Measurements from ENCODE around the gene GMIP.
A peak's percentile ranks its signal among the peaks of the same experiment; 100 is the strongest.

GMIP gene

DNA sequence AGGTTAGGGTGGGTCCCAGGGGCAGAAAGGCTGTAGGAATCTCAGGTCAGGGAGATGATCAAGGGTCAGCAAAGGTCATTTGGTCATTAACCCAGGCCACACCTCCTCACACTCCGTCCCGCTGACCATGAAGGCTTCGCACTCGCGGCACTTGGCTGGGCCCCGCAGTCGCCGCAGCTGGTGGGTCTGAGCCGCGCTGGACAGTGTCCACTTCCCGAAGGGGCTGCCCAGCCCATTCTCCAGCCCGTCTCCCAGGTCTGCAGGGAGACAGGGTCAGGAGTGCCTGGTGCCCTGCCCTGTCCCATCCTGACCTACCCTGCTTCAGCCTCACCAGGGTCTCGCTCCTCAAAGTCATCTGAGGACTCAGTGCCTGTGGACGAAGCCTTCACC lies 8.1 kb downstream of the GMIP start:
- no peak for DNase-seq (ENCODE audit: low spot score)

DNA sequence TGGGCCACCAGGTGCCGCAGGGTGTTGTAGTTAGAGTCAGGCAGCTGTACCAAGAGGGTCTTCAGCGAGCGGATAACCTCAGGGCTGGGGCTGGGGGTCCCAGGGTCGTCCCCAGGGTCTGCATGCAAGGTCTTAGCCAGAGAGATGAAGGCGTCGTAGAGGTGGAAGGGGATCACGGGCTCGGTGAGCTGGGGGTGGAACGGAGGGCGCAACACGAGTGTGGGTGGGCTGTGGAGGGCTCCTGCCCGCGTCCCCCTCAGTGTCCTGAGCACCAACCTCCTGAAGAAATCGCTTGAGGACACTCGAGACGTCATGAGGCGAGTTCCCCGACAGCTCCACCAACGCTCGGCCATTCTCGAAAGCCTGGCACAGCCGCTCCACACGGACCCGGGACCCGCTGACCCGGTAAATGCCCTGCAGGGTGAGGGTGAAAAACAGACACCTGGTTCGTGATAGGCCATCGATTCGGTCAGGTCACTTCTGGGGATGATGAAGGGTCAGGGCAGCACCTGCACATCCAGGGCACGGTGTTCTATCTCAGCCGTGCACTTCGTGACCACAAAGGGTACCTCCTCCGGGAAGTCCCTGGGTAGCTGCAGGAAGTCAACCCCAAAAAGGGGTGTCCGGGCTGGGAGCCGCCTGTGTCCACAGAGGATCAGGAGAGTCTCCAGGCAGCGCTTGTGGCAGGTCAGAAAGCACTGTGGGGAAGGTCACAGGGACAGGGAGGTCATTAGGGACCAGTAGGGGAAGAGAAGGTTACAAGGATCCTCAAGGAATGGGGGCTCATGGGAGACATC lies 8.7 kb downstream of the GMIP start:
- DNase-seq (ENCODE audit: low spot score), result no peak

DNA sequence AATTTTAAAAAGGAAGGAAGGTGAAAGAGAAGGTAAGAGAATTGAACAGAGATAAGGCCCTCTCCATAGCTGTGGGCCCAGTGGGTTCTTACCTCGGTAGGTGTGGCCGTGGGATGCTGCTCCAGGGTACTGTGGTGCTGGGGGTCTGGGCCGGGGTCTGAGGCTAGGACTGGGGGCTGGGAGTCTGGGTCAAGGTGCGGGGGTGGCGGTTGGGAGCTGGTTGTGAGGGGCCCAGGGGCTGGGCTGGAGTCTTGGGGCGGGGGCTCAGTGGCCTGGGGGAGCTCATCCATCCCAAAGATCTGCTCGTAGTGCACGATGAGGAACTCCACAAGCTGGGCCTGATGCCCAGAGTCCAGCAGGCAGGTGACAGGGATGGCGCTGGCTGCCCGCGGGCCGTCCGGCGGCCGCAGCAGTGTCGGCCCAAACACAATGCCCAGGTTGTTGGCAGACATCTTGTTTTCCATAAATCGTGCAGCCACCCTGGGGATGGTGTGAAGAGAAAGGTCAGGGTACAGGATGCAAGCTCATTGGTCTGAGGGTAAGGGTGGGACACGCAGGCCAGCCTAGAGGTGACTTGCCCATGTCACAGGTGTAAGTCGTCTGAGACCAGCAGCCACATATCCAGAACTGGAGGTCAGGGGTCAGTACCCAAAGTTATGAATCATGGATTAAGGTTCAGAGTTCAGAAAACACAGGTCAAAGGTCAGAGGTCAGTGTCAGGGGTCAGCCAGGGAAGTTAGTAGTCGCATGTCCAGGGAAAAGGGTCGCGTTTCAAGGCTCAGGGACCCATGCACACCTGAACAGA lies 9.5 kb downstream of the GMIP start:
- no peak for DNase-seq (ENCODE audit: low spot score)

DNA sequence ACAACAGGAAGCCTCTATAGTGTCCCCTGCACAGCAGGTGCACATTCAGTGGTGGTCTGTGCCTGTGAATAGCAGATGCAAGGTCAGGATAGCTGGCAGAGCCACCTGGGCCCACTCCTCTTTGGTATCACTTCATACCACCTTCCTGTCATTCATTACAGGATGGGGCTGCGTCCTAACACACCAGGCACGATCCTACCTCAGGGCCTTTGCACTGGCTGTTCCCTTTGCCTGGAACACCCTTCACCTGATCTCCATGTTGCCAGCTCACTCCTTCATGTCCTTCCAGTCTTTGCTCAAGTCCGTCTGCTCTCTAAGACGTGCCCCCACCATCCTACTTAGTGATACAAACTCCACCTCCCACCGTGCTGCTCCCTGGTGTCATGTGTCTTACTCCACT lies 10.8 kb downstream of the GMIP start:
- no peak for DNase-seq (ENCODE audit: low spot score)

DNA sequence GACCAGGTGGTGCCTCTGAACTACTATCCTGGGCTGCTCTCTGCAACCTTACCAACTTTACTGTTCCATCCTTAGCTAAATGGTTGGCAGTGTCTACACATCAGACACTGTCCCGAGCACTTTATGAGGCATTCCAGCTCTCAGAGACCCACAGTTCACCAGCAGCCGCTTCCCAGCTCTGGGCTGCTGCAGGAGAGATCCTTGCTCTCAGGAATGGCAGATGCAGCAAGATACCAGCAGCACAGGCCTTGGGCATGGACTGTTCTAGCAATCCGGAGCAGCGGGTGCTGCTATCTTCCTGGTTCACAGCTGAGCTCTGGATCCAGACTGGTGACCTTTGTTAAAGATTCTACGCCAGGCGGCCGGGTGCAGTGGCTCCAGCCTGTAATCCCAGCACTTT lies 12.1 kb downstream of the GMIP start:
- no peak for DNase-seq (ENCODE audit: low spot score)

DNA sequence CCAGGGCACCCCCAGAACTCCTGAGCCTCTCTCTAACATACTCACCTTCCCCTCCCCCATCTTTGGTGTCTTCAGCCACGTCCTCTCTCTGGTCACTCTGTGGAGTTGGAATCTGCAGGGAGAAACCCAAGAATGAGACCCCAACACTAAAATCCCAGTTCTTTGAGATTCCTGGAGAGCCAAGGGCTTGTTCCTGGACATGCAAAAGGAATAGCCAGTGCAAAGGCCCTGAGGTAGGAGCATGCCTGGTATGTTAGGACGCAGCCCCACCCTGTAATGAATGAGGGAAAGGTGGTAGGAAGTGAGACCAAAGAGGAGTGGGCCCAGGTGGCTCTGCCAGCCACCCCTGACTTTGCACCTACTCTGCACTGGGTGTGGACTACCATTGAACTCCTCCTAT lies 13.0 kb downstream of the GMIP start:
- DNase-seq (ENCODE audit: low spot score), result no peak

DNA sequence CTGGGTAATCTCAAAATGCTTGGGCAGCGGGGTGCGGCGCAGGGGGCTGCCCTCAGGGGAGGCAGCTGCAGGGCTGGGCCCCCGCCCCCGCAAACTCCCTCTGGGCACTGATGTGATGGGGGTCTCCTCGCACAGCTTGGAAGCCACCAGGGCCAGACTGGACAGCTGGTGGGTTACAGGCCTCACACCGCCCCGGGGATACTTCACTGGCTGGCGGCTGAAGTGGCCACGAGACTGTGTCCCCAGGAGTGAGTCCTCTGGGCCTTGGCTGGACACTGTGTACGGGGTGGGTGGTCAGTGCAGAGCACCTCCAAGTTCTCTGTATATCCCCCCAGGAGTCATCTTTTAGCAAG lies 13.4 kb downstream of the GMIP start:
- no peak for DNase-seq (ENCODE audit: low spot score)

DNA sequence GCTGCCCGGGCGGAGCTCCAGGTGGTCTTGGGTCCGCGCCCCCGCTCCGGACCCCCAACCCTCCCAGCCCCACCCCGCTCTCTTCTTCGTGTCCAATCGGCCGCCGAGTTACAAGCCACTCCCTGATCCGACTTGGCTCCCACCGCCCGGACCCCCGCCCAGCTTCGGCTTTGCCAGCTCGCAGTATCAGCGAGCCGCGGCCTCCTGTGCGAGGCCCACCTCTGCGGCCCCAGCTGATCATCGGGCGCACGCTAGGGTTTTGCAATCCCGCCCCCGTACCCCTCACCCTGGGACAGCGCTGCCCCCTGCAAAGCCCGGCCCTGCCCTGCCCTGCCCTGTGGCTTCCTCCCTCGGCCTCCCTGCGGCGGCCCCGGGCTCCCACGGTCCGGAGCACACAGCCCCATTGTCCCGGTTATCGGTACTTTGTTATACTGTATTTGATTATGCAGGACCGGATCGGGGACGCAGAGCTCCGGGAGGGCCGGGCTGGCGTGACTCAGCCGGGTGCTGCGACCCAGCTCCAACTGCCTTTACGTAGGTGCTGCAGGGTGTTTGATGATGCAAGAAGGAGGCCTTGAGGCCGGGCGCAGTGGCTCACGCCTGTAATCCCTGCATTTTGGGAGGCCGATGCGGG lies 14.8 kb downstream of the GMIP start:
- DNase-seq (ENCODE audit: low spot score), result peak; percentile 91

DNA sequence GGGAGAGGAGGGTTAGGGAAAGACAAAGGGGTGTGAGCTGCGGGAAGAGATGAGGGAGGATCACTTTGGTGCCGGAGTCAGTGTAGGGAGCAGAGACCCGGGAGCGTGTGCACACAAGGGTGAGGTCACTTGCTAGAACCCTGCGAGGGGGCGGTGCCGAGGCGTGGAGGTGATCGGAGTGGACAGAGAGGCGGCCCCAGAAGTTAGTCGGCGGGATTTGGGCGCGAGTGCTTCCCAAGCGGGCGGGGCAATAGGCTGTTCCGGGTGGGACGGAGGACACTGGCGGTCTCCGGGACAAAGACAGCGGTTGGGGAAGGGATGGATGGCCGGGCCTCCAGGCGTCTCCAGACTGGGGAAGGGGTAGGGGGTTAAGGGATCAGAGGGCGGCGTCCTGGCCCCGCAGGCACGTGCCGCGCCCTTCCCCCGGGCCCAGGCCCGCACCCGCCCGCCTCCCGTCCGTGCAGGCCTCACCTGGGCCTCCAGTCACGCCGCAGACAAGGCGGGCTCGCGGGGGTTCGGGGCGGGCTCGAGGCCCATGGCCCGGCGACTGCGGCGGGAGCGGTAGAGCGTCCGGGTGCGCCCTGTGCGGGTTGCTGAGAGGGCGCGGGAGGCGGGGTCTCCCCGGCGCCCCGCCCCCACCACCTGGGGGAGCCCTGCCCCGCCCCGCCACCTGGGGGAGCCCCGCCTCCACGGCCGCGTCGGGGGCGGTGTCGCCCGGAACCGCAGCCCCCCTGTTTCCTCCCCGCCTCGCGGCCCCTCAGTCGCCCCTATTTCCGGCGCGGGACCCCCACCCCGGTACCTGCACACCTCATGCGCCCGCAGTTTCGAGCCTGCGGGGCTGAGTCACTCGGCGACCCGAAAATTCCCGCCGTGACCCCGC lies 15.6 kb downstream of the GMIP start, which contains the start of gene LPAR2:
LPAR2 (minus strand) TSS at position 600 of the 880 bp plus-strand sequence. CDS start 945 bp downstream, outside the sequence.
- DNase-seq (ENCODE audit: low spot score), result peak; percentile 75

DNA sequence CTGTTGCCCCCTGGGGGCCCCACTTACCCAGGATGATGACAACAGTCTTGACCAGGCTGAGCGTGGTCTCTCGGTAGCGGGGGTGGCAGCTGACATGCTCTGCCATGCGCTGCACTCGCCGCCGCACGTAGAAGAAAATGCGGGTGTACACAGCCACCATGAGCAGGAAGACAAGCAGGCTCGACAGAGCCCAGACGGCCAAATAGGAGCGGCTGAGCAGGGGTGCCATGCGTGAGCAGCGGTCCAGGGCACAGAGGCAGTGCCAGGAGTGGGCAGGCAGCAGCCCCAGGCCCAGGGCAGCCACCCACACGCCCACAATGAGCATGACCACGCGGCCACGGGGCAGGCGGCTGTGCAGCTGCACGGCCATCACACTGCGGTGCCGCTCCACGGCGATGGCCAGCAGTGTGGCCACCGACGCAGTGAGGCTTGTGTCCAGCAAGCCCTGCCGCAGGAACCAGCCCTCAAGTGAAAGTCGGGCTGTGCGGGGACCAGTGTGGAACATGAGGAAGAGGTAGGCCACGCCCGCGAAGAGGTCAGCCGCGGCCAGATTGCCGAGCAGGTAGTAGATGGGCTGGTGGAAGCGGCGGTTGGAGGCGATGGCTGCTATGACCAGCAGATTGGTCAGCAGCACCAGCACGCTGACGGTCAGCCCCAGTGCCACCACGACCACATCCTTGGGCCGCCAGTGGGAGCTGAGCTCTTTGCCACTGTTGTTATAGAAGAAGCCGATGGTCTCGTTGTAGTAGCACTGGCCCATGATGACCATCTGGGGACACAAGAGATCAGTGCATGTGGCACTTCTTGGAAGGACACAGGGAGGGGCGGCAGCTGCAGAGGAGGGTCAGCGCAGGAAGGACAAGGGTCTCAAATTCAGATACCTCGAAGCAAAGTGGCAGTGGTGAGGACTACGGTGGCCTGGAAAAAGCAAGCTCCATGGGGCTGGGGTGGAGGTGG lies 16.7 kb downstream of the GMIP start:
- no peak for DNase-seq (ENCODE audit: low spot score)

DNA sequence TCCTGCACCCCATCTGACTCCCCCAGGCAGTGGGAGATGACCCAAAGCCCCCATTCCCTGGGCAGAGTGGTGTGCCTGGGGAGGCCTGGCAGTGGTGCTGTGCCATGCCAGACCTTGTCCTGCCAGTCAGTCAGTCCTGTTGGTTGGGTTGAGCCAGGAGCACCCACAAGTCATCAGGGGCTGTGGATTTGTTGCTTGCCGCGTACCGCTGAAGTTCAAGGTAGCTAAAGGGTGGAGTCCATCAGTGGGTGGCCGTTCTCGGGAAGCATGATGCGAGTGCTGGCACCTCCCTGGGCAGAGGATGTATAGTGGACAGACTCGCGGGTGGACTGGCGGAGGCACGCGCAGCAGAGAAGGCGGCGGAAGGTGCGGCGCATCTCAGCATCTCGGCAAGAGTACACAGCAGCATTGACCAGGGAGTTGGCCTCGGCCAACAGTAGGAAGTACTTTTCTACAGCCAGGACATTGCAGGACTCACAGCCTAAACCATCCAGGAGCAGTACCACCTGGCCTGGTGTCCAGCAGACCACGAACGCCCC lies 19.4 kb downstream of the GMIP start:
- no peak for DNase-seq (ENCODE audit: low spot score)

DNA sequence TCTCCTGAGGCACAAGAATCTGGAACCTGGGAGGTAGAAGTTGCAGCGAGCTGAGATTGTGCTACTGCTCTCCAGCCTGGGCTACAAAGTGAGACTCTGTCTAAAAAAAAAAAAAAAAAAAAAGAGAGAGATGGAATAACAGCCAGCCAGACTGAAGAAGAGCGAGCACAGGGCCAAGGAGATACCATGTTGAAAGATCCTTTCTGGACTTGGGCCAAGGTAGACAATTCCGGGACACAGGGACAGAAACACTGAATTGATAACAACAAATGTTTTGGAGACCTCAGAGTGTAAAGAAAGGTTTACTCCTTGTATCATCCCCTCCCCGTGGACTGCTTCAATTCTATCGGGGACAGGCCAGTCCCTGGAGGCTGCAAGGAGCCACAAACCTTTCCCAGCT lies 20.1 kb downstream of the GMIP start:
- DNase-seq (ENCODE audit: low spot score), result no peak

DNA sequence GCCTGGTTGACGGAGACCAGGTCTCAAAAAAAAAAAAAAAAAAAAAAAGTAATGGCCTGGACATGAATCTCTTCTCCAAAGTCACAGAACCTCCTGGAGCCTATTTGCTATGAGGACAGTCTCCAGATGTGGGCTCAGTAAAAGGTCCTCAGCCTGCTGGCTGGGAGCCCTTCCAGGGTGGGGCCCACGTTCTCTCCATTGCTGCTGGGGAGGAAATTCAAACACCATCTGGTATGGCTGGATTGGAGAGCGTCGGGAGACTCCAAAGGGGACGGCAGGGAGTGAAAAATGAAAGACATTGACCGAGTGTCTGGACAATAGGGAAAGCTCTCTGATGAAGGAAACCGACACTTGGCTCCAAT lies 23.6 kb downstream of the GMIP start:
- DNase-seq (ENCODE audit: low spot score), result no peak

DNA sequence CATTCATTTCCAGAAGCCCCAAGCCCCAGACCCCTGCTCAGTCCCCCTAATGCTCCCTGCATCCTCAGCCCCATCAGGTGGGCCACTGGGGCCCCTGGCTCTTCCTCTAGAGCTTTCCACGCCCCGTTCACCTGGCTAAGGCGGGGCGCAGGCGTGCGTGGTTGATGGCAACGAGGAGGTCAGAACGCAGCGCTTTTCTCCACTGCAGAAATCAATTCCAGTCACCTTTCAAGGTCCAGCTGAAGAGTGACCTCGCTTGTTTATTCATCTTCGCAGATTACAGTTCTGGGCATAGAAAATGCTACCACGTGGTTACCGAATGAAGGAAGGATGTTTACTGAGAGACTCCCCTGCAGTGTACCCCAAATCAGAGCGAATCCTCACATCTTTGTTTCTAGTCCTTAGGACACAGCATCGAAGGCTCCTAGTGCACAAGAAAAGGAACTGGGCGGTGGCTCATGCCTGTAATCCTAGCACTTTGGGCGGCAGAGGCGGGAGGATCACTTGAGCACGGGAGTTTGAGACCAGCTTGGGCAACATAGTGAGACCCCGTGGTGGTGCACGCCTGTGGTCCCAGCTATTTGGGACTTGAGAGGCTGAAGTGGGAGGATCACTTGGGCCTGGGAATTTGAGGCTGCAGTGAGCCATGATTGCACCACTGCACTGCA lies 24.1 kb downstream of the GMIP start:
- DNase-seq (ENCODE audit: low spot score), result no peak

DNA sequence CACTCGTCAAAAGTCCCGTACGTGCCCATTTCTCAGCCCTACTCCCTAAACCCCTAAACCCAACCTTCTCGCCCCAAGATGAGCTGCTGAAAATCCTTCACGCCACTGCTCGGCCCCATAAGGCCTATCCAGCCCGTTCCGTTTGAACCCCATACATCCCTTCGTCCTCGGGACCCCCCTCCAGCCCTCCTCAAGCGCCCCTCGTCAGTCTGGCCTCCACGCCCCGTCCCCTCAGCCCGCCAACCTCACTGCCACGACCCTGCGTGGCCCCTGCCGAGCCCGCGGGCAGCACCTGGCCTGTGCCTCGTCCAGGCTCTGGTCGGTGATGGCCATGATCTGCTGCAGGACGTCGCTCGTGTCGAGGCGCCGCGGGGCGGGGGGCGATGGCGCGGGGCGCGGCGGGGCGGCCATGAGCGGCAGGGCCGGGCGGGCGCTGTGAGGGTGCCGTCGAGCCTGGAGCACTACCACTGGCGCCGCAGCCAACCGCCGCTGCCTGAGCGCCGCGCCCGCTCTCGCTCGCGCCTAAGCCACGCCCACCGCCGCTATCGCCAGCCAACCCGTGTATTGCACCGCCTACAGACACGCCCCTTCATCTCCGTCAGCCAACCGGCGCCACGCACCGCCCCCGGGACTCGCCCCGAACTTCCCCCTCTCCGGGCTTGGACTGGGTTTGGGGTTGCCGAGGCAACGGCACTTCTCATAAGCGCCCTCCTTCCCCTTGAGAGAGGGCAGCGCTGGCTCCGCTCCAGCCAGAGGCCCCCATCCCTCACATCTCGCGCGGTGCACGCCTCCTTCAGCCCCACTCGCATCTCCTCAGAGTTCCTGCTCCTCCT lies 25.0 kb downstream of the GMIP start, which contains the start of gene PBX4:
PBX4 (minus strand) TSS at position 469 of the 833 bp plus-strand sequence; CDS start at position 411, 58 bp downstream.
- peak; percentile 98 for DNase-seq (ENCODE audit: low spot score)

DNA sequence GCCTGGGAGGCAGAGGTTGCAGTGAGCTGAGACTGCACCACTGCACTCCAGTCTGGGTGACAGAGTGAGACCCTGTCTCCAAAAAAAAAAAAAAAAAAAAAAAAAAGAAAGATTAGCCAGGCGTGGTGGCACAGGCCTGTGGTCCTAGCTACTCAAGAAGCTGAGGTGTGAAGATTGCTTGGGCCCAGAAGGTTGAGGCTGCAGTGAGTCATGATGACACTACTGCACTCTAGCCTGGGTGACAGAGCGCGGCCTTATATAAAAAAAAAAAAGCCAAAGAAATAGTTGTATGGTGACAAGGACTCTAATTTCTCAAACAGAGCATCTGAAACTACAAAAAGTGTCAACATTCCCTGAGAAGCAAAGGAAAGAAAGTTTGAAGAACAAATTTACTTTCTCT lies 28.4 kb downstream of the GMIP start:
- no peak for DNase-seq (ENCODE audit: low spot score)

DNA sequence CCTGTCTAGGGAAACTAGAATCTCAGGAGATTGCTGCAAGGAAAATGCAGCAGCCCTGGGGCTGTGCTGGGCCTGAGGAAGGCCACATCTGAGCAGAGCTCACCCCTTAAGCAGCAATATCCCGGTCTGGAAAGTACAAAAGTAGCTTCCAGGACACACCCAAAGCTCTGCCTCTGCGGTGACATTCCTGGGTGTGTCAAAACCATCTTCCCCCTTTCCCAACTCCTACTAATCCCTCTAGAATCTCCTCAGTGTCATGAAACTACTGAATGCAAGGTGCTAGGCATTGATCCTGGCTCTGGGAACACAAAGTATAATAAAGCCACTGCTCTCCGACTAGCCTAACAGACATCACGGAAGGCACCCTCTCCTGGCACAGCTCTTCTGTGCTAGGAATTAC lies 30.0 kb downstream of the GMIP start:
- DNase-seq (ENCODE audit: low spot score), result no peak

DNA sequence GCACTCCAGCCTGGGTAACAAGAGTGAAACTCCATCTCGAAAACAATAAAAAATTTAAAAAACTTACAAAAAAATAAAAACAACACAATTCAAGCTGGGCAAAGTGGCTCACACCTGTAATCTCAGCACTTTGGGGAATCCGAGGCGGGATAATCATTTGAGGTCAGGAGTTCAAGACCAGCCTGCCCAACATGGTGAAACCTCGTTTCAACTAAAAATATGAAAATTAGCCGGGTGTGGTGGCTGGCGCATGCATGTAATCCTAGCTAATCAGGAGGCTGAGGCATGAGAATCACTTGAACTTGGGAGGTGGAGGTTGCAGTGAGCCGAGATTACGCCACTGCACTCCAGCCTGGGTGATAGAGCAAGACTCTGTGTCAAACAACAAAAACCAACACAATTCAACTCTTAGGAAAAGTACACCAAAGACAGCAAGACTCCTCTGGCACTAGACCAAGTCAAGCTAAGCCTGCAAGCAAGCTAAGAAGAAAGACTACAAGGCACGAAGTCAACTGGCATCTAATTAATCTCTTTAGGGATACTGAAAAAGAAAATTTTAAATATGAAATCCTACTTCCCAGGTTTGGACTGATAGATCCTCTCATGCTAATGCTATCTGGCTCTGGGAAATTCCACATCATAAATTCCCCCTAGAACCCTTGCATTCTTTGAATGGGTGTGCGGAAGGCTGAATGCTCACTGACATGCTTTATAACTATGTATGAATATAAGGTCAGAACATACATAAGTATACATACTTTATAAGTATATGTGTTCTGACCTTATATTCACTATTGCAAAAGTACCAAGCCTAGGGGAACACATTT lies 32.9 kb downstream of the GMIP start:
- no peak for DNase-seq (ENCODE audit: low spot score)
